NCI-H82 treated with DMSO at 0.1 percent for 48 hours (cell line): ENCODE results near the gene KLHL30.
A peak's percentile ranks its signal among the peaks of the same experiment; 100 is the strongest.
"Not testable (repeated sequence)": the region's sequence is repeated elsewhere in the genome, so short reads cannot be mapped to it uniquely, and the experiment has no call there.

Source experiments
- DNase-seq: peaks from one replicate; lab custom pipeline; 2025; ENCODE audit not compliant: unreplicated experiment; lab: John Stamatoyannopoulos, UW

Gene KLHL30

DNA sequence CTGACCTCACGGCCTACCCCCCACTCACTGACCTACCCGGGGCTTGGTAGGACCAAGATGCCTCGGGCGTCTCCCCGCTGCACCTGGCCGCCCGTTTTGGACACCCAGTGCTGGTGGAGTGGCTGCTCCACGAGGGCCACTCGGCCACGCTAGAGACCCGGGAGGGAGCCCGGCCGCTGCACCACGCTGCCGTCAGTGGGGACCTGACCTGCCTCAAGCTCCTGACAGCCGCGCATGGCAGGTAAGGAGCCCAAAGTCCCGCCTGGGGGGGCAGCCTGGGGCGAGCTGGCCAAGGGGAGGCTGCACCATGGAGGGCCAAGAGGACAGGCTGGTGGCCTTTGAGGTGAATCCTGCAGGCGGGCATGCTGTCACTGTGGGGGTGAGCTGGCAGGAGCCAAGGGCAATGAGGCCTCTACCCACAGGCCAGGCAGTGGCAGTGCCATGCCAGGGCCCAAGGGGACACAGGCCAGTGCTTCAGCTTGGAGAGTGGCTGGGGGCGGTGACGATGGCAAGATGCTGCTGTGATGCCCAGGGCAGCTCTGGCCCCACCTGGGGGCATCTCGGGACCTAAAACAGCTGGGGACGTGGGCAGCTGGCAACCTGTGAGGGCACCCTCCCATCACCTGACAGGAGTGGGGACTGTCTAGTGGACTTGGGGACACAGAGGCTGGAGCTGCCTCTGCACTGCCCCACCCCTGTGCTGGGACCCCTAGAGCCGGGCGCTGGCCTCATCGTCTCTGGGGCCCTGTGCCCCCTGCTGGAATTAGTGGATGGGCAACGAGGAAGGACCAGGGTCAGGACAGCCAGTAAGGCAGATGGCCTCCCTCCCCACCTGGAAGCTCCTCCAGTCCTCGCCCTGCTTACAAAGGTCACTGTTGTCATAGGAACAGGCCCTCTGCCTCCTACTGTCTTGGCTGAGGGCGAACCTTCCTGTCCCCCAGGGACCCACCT is 36.3 kb upstream of the KLHL30 start:
- DNase-seq = no peak

DNA sequence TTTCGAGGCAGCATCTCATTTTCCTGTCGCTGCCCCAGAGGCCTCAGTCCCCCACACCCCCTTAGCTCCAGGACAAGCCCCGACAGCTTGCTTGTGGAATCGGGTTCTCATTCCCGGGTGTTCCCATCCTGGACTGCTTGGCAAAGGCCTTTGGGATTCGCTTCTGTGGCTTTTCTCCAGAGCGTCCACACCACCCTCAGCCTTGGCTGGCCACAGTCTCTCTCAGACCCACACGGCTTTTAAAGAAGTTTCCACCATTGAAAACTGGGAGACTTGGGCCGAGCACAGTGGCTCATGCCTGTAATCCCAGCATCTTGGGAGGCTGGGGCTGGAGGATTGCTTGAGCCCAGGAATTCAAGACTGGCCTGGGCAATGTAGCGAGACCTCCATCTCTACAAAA is 35.6 kb upstream of the KLHL30 start:
- no peak for DNase-seq

DNA sequence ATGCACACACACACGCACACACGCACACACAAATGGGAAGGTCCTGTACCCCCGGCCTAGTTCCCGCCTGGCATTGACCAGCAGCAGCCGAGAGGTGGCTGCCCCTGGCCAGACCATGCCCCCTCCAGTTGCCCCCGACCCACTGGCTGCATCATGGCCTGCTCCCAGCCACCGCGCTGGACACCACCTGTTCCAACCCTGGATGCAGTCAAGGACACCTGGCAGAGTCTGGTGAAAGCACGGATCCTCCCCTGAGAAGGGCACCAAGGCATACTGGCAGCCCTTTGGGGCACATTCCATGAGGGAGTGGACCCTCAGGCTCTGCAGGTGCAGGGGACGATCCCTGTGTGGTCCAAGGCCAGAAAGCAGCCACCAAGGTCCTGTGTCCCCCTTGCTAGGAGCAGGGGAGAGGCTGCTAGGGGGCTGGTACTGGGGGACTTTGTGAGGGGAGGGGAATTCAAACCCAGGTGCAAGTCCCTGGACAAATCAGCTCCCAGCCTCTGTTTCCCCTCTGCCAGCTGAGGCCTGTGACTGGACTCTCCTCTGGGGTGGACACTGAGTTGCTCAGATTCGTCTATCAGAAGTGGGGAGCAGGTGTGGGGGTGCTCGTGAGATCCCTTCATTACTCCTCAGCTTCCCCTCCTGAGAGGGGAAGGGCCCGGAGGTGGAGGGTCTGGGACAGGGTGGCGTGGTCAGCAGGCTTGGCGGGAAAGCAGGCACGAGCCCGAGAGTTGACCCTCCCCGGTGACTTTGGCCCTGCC is 34.8 kb upstream of the KLHL30 start:
- DNase-seq = no peak

DNA sequence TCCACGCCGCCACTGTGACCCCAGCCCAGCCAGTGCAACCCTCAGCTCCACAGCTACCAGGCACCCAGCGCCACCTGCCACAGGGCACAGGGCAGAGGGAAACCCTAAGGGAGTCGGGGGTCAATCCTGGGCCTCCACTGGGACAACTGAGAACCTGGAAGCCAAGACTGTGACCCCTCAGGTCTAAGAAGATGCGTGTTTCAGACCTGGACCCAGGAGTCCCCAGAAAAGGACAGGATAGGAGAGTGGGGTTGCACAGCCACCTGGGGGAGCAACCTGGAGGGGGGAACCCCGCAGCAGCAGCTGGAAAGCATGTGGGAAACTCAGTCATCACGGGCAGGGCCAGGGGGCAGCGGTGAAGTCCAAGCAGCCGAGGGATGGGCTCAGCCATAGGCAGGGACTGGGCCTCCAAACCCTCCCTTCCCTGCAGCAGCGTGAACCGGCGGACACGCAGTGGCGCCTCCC is 34.2 kb upstream of the KLHL30 start:
- no peak for DNase-seq

DNA sequence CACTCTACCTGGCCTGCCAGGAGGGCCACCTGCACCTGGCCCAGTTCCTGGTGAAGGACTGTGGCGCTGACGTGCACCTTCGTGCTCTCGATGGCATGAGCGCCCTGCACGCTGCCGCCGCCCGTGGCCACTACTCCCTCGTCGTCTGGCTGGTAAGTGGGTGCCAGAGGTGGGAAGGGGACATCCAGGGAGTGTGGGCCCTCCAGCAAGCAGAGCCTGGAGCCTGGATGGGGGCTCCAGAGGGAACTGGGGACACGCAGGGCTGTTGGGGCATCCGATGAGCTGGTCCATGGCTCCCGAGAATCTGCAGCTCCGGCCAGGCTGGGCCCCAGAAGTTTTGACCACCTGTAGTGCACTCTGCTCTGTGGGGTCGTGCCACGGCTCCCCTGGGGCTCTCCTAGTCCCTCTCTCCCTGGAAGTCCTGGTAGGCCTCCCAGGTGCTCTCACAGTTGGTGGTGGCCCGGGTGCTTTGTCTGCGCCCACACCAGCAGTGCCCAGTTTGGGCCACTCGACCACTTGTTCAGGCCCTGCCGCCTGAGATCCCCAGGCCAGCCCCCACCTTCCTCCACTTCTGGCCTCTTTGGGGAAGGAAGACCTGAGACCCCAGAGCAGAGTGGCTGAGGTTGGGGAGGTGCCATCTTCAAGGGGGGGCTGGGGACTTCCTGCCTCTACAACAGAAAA is 33.6 kb upstream of the KLHL30 start:
- DNase-seq = no peak

DNA sequence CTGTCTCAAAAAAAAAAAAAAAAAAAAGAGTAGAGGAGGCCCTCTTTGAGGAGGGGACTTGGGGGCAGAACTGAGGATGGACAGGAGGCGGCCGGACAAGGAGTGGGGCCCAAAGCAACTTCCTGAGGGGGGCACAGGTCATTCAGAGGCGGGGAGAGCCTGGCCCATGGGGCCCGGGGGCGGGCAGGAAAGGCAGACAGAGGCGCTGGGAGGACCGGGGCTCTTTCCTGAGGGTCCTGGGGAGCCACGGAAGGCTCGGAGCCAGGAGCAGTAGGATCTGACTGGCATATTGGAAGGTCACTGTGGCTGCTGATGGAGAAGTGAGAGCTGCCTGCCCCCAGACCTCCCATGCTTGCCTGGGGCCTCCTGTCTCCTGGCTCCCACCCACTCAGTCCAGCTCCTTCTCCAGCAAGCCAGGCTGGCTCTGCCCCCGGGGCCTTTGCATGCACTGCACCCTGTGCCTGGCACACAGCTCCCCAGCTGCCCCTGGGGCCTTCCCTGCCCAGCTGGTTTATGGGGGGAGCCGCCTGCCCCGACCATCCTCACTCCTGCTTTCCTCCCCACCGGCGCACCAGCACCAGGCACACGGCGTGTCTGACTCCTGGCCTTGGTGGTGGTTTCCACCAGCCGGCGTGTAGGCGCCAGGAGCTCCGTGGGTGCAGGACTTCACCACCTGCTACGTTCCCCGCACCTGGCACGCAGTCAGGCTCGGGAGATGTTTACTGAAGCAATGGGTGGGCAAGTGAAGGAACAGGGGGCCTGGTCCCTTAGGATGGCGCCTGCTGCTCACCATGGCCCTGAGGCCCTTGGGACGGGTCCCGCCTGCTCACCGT is 32.7 kb upstream of the KLHL30 start:
- no peak for DNase-seq

DNA sequence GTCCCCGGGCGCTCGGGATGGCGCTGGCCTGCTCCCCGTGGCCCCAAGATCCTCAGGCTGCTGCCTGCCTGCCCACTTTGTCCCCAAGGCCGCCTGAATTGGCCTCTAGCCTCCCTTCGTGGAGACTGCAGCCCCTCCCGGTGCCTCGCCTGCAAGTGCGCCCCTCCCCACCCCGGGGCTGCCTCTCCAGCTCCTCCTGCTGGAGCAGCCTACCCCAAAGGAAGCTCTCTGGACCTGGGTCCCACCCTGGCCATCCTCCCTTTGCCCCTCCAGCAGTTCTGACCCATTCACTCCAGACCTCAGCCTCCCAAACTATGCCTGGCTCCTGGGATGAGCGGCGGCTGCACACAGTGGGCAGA is 32.1 kb upstream of the KLHL30 start:
- DNase-seq = no peak

DNA sequence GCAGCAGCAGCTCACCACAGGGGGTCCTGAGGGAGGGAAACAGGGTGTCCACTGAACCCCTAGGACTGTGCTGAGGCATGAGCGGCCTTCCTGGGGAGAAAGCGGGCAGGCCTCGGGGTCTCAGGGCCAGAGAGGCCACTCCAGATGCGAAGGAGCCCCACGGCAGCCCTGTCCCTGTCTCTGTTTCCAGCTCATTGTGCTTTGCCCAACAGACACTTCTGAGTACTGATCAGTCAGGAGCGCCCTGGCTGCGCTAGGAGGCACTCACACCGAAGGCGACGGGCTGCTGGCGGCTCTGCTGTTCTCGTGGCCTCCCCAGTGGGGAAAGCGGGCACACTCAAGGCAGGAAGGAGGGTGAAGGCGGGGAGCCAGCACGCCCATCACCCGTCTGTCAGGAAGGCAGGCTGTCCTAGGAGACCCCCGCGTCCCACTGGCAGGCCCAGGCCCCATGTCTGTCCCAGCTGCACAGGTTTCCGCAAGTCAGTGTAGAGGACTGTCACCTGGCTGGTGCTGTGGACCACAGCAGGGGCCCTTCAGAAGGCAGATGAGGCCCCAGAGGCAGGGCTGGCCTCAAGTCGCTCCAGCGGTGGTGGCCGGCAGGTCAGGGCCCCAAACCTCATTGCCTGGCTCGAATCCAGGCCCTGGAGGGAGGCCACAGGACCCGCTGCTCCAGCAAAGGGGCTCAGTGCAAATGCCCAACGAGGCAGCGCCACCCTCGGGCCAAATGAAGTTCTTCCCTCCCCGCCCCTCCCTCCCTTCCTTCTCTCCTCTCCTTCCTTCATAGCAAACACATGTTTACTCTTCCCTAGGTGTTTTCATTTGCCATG is 31.6 kb upstream of the KLHL30 start:
- no peak for DNase-seq

DNA sequence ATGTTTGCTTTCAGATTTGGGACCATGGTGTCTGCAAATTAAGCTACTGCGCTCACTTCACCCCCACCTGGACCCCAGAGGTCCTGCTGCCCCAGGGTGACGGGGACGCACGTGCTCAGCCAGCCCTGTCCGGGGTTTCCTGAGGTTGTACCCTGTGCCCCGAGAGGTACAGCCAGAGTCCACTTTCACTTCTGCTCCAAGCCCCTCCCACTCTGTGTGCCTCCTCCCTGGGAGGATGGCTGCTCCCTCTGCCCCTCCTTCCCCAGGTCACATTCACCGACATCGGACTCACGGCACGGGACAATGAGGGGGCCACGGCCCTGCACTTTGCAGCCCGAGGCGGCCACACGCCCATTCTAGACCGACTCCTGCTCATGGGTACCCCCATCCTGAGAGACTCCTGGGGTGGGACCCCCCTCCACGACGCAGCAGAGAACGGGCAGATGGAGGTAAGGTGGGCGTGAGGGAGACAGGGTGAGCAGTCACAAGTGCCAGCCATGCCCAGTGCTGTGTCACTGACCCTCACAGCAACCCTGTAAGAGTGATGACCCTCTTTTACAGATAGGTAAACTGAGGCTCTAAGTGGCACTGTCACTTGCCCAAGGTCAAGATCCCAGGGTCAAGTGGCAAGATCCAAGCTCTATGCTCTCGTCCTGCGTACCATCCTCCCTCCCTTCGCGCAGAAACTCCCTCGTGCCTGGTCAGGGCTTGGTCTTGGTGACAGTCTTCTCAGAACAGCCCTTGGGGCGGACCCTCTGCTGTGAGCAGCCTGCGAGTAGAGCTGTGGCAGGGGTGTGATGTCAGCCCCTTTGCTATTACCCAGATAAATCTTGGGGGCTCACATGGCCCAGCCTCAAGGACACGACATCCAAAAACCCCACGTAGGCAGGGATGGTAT is 30.7 kb upstream of the KLHL30 start:
- DNase-seq = no peak

DNA sequence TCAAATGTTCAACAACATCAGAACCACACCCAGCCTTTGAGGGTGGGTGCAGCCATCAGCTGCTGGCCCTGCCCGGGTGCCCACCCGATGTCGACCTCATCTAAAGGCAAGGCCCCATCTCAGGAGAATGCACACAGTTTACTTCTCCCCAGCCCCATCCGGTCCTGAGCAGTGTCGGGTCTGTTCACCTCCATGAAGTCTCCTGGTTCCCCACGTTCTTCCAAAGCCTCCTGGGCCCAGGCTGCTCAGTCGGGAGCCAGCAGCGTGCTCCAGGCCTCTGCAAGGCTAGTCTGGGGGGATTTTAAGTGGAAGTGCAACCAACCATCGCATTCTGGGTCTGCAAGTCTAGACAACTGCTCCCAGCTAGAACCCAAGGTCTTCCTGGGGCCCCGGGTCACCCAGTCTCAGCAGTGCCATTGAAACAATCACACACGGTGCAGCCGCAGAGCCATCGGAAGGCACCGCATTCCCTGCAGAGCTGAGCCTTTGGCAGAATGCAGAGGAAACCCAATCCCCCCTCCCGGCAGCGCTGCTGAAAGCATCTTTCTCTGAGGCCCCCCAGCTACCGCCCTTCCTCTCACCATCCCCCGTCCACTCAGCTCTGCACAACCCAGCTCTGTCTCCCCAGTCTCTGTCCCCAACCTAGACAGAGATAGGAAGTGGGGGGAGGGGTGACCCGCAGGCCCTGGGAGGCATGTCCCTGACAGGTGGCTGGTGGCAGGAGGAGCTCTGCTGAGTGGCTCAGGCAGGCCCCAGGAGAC is 29.9 kb upstream of the KLHL30 start:
- DNase-seq = peak; percentile 89

DNA sequence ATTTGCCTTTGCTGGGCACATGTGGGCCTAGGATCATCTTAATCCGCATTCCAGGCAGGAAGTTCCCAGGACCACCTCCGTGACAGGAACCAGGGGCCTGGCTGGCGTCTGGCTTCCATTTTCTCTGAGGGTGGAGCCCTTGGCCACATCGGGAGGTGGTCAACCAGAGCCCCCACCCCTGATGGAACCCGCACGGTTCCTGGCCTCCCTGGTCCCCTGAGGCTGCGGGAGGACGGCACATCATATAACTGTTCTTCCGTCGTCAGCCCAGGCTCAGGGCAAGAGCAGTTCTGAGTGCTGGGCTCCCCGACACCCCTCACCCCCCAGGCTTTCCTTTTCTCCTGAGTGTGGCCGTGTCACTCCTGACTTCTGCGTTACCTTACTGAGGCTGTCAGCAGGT is 24.9 kb upstream of the KLHL30 start:
- DNase-seq = no peak

DNA sequence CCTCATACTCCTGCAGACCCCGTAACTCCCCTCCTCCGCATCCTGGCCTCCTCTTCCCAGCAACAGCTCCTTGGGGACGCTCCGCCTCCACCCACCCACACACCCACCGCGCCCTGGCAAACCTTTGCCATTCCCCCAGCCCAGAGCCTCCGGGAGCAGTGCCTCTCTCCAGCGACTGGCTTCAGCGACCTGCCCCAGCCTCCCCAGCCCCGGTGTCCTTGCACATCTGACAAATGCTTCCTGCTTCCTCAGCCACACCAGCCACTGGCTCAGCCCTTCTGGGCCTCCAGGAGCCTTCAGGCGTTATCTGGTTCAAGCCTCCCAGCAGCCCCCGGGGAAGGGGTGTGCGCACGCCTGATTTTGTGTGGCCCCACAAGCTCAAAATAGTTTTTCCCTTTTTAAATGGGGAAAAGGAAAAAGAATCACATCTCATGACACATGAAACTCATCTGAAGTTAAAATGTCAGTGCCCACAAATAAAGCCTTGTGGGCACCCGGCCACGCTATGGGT is 24.1 kb upstream of the KLHL30 start:
- DNase-seq = no peak

DNA sequence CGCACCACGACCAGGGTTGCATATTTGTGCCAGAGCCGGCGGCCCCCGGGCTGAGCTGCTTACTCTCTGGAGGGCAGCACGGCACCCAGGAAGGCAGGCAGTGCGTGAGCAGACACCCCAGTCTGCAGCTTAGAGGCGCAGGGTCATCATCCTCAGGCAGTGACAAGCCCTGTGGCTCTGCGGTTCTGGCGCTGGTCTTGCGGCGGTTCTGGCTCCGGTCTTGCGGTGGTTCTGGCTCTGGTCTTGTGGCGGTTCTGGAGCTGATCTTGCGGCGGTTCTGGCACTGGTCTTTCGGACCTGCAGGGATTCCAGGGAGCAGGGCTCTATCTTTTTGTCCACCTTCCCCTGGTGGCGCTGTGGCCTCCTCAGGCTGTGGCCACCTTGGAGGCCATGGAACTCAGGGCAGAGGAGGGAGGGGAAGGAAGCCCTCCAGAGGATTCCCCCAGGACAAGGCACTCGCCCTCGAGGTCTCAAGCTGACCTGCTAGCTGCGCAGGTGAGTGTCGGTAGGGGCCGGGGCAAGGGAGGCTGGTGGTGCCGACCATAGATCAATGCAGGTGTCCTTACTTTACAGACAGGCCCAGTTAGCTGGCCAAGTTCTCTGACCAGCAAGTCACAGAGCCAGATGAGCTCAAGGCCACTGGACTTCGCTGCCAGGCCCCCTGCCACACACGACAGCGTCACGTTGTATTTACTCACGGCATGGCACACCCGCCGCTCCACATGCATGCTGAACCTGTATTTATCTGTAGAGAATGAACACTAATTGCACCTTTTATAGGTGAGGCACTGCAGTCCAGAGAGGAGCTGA is 23.4 kb upstream of the KLHL30 start:
- DNase-seq = no peak

DNA sequence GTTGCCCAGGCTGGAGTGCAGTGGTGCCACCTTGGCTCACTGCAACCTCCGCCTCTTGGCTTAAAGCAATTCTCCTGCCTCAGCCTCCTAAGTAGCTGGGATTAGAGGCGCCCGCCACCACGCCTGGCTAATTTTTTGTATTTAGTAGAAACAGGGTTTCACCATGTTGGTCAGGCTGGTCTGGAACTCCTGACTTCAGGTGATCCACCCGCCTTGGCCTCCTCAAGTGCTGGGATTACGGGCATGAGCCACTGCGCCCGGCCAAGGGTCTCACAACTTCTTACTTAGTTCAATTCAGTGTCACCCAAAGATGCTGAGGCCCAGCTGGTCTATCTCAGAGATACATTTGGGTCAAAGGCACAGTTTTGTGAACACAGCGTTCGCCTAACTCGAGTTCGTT is 22.8 kb upstream of the KLHL30 start:
- DNase-seq = not testable (repeated sequence)

DNA sequence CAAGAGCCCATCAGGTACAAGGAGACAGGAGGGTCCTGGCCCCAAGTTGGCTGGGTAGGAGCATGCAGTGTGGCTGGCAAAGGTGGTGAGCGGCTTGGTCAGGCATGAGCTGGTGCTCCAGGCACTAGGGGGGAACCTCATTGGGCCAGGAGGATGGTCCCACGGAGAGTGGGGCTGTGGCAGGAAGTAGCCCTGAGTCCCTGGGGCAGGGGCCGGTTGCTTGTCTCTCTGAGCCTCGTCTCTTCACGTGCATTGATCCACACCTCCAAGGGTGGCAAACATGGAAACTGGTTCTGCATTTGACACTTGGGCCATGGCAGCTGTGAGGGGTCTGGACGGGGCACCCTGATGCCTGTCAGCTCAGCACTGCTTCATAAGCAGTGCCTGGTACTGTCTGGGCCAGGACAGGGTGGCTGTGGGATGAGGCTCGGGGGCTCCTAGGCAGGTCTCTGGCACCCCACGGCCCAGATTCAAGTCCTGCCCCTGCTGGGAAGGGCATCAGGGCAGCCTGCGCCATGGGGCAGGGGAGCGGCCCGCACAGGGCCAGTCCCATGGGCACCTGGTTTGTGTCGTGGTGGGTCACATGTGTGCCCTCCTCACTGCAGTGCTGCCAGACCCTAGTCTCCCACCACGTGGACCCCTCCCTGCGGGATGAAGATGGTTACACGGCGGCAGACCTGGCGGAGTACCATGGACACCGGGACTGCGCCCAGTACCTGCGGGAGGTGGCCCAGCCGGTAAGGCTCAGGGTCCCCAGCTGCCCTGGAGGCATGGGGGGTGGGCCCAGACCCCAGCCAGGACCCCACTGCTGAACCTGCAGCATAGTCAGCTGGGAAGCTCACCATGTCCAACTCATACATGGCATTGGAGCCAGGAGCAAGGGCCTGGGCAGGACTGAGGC is 21.9 kb upstream of the KLHL30 start:
- no peak for DNase-seq
